GM04504 (cell line): Measurements from ENCODE around the gene VWCE.

Experiments
- DNase-seq: peaks from one replicate; pipeline ENCODE4 v3.0.0-alpha.2; 2012; ENCODE audit warnings: low read depth

The VWCE gene

DNA sequence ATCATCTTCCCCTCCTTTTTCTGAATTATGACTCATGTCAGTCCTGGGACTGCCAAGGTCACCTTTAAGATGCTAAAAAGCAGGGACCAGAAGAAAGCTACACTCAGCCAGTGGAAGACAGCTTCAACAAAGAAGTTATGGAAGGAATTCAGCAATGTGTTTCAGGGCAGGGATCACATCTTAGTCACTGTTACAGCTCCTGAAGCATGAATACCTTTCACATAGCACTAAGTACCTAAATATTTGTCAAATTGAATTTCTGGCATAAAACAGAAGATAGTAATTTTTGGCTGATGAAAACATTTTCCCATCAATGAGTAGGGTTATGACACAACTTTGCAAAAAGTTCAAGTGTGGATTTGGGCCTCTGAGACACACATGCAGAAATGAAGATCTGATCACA is 32.6 kb upstream of the VWCE start:
- DNase-seq = no peak

DNA sequence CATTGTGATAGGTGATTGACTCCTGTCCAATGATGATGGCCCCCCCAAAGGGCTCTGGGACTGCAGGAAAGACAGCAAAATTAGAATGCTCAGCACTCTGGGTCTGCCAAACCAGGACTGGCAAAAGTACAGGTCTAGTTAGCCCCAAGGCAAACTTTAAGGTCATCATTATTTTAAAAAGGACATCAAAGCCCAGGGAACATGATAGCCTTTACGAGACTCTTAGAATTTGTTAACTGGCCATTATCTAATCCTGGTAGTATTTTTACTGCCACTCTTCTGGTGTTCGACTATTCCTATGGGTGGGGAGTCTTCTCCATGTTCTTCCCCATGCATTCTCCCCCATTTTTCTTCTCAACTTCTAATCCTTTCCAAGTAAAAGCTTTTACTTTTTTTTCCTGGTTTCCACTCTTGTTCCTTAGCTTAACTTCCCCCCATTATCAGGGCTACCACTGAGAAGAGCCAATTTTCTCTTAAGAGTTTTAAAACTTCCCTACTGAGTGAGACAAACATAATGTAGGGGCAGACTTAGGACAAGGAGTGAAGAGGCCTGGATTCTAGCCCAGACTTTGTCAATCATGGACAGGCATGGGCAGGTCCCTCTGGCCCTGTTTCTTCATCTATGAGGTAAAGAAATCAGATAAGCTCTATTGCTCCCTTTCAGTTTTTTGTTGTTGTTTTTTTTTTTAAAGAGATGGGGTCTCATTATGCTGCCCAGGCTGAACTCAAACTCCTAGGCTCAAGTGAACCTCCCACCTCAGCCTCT is 30.7 kb upstream of the VWCE start:
- no peak for DNase-seq

DNA sequence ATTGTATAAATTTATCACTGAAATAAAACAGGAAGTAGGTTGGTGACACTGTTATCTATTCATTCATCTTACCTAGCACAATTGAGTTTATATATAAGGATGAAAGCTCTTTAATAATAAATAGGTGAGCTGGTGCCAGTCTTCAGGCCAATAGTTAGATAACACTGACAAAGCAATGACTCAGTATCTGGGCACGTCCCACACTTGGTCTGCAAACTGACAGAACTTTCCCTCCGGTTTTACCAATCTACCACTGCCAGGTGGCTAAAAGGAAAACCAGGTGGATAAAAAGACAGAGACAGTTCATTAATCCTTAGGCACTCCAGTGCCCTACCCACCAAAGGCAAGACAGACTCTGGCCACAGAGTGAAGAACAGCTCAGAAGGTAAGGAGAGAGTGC is 20.1 kb upstream of the VWCE start:
- DNase-seq = no peak

DNA sequence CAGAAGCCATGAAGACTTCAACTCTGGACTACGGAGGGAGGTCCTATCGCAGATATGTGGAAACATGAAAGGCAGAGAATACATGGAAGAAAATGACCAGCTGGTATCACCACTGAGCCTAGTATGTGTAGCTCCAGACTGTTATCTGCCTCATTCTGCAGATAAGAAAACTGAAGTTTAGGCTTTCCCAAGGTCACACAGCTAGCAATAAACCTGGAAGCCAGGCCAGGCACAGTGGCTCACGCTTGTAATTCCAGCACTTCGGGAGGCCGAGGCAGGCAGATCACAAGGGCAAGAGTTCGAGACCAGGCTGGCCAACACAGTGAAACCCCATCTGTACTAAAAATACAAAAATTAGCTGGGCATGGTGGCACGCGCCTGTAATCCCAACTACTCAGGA is 15.6 kb upstream of the VWCE start:
- DNase-seq = no peak

DNA sequence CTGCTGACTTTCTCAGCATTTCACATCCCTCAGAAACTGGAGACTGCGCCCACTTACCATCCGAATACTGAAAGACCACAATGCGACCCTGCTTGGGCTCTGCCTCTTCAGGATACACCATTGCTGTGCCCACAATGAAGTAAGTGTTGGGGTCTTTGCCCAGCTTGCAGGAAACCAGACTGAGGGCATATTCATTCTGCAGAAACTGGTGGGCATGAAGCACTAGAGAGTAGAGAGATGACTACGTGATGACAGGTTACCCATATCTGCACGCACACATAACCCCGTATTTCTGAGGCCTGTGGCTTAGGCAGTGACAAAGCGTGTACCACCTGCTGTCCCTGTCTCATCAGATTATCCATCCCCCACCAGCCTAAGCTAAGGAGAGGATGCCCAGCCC is 14.6 kb upstream of the VWCE start:
- no peak for DNase-seq

DNA sequence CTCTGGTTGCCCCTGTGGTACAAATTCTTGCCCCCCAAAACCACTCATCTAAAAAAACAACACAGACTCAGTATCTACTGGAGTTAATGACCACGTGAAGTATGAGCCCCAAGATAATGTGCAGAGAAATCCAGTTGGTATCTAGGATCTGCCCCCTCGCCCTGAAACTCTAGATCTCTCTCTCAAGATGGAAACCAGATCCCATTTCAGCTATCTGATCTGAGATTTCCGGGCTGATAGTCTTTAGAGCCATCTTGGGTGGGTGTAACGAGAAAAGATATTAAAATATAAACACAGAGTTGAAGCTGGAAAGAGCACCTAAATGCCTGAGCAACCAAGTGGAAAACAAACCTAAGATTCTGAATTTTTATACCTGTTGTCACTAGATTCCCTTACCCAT is 14.0 kb upstream of the VWCE start:
- no peak for DNase-seq

DNA sequence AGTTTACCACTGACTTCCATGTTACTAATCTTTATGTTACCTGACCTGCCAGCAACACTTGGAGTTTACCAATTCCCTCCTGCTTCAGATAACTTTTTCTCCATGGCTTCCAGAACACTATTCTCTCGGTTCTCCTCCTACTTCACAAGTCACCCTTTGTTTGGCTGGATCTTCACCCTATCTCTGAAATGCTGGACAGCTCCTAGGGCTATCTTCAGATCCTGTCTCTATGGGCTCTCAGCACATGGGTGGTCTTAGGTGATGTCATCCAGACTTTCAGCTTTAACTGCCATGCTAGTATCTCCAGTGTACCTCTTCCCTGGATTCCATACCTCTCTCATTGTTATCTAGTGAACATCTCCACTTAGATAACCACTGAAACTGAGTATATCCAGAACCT is 12.2 kb upstream of the VWCE start:
- no peak for DNase-seq

DNA sequence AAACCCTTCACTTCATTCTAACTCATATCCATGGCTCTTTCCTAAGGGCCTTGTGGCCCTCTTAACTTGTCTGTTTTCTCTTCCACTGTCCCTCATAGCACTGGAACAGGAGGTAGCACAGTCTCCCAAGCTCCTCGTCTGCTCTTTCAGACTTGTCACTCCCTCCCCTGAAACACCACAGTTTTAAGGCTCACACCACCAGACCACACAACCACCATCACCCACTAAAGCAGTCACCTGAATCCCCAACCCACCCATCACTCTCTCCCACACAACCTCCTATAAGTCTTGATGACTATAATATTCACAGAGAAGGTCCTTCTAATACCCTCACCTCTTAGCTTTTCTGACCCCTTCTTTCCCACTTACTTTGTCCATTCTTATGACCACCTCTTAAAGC is 11.1 kb upstream of the VWCE start:
- no peak for DNase-seq

DNA sequence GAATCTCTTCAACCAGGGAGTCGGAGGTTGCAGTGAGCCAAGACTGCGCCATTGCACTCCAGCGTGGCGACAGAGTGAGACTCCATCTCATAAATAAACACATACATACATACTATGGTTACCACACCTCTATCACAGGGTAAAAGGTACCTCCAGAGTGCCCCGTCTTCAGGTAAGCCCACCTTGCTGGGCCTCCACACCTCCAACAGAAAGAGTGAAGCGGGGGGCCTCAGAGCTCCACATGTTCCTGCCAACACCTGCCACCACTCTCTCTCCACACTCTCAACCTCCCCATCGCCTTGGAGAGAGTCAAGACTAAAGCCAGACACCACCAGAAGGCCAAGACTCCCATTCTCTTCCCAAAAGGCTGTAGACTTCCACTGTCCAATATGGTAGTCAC is 10.3 kb upstream of the VWCE start:
- no peak for DNase-seq

DNA sequence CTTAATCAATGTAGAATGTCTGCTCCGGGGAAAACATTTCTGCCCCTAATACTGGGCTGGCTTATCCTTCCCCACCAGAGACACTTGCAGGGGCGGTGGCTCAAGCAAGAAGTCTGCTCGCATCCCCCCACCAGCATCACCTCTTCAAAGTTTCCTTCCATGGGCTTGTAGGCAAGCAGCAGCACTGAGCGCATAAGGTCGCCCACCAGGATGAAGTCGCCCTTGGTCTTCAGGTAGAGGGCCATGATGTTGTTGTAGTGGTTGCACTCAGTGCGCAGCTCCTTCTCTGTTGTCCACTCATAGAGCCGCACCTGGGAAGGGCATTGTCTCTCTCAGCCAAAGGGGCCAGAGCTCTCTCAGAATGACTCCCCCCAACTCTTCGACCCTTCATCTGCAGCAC is 8.6 kb upstream of the VWCE start:
- no peak for DNase-seq

DNA sequence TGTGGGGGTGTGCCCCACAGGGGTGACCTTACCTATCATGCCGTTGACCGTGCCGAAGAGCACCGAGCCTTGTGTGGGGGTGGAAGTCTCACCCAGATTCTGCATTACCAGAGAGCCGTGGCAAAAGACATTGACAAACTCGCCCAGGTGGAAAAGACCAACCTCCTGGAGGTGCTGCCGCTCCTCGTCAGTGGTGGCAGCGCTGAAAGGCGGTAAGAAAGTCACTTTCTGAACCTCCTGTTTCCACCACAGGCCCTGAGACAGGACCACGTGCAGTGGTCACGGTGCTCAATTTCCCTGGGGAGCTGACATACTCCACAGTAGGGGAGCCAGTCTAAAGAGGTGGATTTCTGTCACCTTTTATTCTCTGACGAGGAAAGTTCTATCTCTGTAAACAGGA is 7.4 kb upstream of the VWCE start:
- no peak for DNase-seq

DNA sequence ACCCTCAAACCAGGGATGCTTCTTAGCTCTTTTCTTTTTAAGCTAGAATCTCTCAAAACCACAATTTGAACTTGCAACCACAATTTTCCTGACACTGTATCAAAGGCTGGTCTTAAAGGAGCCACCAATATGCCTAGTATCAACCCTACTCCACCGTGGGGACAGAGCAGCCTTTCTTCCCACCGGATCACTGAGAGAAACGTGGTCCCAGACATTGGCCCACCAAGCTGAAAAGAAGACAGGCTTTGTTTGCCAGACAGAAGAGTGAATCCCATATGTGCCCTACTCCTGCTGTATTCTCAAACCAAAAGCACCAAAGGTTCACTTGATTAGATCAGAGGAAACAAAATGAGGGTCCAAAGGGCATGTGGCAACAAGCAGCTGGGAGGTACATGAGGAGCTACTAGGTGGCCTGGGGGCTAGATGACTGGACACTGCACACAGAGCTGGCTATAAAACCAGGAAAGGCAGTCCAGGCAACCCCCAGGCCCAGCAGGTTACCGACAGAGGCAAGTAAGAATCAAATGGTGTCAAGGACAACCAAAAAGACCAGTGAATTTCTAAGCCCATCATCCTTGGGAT is 3.6 kb upstream of the VWCE start:
- no peak for DNase-seq

DNA sequence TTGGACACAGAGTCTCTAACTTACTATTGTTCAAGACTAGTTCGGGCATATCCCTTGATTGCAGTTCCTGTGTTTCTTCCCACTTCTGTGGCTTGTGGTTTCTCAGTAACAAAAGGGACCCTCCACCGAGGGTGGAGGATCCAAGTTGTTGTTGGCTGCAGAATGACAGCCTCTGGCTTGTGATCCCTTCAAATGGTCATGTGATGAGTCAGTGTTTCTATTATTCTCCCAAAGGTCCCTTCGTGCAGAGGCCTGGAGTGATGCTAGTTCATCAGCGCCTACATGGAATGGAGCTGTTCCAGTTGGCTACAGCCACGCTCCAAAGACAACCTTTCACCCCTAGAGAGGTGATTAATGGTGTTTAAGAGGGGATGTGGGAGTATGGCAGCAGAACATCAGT is 2.6 kb upstream of the VWCE start:
- peak; percentile 65 for DNase-seq

DNA sequence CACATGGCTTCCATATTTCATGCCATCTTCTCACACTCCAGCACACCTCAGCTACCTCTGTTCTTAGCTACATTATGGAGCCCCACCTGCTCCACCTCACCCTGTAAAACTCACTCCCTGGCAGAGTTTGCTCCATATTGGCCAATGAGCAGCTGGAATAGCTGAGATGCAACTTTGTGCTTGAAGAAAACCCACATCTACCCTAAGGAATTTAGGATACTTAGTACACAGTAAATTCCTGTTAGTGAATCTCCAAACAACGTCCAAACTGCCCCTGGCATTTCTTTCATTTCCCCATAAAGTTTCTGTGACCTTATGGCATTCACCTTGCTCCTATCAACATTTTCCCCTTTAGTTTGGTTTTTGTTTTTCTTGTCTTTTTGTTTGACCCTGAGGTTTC is 2.2 kb upstream of the VWCE start:
- no peak for DNase-seq

DNA sequence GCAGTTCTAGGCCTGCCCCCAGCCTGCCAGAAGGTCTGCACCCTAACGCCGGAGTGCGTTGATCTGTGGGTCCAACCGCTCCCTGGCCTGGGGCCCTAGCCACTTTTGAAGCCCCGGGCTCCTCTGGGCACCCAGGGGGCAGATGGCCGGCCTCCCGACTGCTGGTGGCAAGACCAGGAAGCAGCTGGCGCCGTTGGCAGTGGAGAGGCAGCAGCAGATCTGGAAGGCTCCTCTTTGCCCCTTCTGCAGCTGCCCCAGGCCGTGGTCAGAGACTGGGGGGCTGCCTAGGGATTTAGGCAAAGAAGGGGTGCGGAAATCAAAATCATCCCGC is 445 bp upstream of the VWCE start:
- no peak for DNase-seq

DNA sequence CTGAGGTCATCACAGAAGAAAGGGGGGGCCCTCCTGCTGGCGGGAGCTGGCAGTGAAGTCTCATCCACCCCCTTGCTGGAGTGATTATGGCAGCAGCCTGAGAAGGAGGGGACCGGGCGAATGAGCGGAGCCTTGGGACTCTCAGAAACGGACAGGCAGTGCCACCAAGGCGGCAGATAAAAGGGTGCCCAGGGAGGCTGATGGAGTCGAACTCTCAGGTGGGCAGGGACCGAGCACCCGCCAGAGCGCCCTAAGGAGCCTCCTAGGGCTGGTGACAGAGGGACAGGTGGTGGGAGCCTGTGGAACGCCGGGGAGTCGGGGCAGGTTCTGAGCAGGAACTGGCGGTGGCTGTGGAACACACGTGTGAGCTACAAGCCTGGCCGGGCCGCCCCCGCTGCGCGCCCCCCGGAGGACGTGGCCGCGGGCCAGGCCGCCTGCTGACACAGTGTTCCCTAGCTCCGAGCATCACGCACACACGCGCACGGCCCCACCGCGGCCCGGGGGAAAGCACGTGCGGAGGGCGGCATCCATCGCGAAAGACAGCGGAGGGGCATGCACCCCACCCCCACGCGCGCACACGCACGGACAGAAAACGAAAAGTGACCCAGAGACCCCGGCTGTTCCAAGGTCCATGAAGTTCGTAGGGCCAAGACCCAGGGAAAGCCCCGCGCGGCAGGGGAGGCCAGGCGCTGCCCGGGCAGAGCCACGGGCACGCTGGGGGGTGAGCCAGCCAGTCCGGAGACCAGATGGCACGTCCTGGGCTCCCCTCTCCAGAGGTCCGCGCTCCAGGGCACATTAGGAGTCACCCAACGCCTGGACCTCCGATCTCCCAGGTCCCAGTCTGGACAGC is 1.0 kb downstream of the VWCE start:
- DNase-seq = peak; percentile 16

DNA sequence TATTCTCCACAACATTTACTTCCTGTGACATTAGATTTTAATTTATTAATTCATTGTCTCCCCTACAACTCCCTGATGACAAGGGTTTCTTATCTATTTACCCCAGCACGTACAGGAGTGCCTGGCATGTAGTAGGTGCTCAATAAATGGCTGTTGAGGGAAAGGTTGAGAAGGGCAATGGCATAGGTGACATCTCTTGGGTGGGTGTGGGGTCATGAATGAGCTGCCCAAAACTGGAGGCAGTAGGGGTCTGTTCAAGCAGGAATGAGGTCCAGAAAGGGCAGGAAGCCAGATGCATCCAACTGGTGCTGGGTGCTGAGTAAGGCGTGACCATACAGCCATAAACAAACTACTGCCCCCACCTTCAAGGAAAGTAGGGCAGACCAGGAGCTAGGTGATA is 2.8 kb downstream of the VWCE start:
- DNase-seq = no peak

DNA sequence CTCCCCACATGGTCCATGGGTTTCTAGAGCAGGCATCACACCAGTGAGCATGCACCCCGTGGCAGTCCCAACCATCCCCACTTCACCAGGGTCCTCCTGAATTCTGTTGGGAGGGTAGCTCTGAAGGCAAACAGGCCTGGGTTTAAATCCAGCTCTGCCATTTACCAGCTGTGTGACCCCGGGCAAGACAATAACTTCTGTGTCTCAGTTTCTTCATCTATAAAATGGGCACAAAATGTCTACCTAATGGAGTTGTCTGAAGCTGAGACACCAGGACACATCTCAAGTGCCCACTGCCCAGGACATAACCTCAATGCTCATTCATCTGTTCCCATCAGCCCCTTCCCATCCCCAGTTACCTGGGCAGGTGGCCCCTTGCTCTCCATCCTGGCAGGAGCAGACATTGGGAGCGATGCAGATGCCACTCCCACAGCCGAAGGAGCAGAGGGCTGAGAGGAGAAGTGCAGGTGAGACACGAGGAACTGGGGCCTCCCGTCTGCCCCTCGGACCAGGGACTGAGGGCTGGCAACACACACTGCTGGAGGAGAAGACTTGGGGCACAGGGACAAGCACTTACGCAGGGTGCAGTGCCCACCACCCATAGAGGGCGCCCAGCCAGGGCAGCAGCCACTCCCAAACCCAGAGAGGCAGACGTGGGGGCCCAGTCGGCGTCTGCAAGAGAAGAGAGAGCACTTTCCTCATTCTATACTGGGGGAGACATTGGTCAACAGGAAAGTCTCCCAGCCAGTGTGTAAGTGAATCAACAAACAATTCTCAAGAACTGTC is 4.0 kb downstream of the VWCE start:
- no peak for DNase-seq

DNA sequence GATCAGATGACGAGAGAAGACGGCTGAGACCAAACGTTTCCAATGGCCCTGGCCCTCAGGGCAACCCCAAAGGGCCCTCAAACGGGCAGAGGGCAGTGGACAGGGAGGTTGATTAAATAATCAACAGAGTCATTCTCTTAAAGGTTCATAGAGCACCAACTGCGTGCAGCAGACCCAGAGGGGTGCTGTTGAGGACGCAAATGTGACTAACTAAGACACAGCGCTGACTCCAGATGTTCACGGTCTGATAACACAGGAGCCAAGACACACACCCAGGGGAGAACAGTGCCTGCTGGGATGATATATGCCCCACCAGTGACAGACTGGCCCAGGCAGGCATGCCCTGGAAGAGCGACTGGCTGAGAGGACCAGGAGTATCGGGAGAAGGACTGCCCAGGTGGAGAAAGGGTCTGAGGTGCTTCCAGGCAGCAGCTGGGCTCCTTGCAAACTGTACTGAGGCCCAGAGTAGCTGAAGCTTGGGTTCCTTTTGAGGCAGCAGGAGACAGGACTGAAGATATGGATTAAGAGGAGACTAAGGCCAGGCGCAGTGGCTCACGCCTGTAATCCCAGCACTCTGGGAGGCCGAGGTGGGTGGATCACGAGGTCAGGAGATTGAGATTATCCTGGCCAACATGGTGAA is 7.7 kb downstream of the VWCE start:
- no peak for DNase-seq

DNA sequence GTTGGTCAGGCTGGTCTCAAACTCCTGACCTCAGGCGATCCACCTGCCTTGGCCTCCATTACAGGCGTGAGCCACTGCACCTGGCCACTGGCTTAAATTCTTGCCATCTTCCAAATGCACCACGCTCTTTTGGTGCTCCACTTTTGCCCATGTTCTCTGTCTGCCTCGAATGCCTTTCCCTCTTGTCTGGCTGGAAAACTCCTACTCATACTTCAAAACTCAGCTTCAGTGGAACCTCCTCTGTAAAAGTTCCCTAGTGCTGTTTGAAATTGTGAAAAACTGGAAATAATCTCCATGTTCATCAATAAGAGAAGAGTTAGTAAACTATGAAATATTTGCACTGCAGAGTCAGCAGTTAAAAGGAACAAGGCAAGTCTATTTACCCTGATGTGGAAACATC is 11.5 kb downstream of the VWCE start:
- no peak for DNase-seq

DNA sequence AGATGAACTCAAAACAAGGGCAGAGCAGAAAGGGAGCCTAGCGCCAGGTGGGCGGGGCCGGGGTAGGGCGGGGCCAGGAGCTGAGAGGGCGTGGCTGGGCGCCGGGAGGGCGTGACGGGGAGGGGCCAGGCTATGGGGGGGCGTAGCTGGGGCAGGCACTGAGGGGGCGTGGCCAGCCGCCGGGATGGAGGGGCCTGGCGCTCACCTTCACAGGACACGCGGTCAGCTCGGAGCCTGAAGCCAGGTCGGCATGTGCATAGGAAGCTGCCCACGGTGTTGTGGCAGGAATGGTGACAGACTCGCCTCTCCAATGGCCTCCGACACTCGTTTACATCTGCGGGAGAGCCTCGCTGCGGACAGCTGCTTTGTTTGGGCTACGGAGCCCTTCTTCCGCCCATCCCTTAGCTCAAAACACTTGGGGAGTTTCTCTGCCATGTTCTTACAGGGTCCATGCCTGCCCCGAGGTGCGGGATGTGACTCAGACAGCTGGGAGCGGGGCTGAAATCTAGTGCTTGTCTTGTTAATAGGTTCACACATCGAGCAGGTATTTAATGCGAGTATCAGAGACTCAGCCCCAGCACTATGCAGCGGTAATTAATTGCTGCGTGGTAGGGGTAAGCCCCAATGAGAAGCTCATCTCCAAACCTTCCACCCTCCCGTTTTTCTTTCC is 13.4 kb downstream of the VWCE start:
- no peak for DNase-seq
